HepG2 (cell line): ENCODE measurements around the gene CR1L. TPM values are rescaled to one million over a fixed set of nuclear protein-coding genes. Genes with fewer than 3 reads are reported as not detected.

Experiments used
- ATAC-seq: fragments of 200-7000 bp; cut with Tn5 transposase; 3 replicates; pipeline ENCODE4 v1.9.1; 2020; ENCODE audit warnings: mild to moderate bottlenecking, moderate library complexity
- BruUV-seq: library from RNA; stranded (reverse); fragments of 400-500 nt; replicated peaks from 2 replicates; lab custom pipeline; 2021; lab: Mats Ljungman, UMichigan
- CTCF ChIA-PET: fragments of 300-600 bp; formaldehyde crosslinking; extraction: SDS; loops from one replicate; lab custom pipeline; 2021; ENCODE audit warnings: low total read pairs, inconsistent platforms, low intra/inter-chr PET ratio; lab: Yijun Ruan, JAX
- POLR2A ChIA-PET: fragments of 350-600 bp; sonication (Branson Sonifier 250); formaldehyde crosslinking; loops from one replicate; lab custom pipeline; 2020; ENCODE audit warnings: antibody characterized with exemption, inconsistent platforms; lab: Yijun Ruan, JAX
- DNase-seq: peaks from one replicate; pipeline ENCODE4 v3.0.0-alpha.2; 2015; ENCODE audit warnings: low spot score
- FAIRE-seq: peaks from 3 replicates; lab custom pipeline; 2011; peaks lifted over from hg19 to GRCh38; lab: Jason Lieb, UNC
- H2AFZ ChIP-seq: one replicate; pipeline ENCODE4 v1.6.1; 2011; ENCODE audit warnings: low read length, inconsistent platforms
- H3K27ac ChIP-seq: fragments of 300-600 bp; 3 replicates; pipeline ENCODE4 v1.8.0; 2011; ENCODE audit warnings: mixed run types, mild to moderate bottlenecking, mixed read lengths, low read length, inconsistent platforms; ENCODE audit not compliant: insufficient read depth; ENCODE audit errors: extremely low read length
- H3K27me3 ChIP-seq, 2 experiments: fragments of 200-600 bp in 1 of 2; 2 replicates in 1 of 2; 3 replicates in 1 of 2; pipeline versions ENCODE4 v1.6.0 to v1.8.0; 2011; ENCODE audit warnings: low read length in 2 of 2, mild to moderate bottlenecking in 2 of 2, moderate library complexity in 2 of 2, inconsistent platforms in 1 of 2; ENCODE audit not compliant: insufficient read depth in 2 of 2, control insufficient read depth in 1 of 2
- H3K36me3 ChIP-seq, 2 experiments: fragments of 200-600 bp in 1 of 2; replicated peaks in 1 of 2; 2 replicates in 1 of 2; 3 replicates in 1 of 2; pipeline versions ENCODE4 v1.5.1 to v1.8.0; 2011; ENCODE audit warnings: low read length in 2 of 2, inconsistent platforms in 1 of 2; ENCODE audit not compliant: insufficient read depth in 2 of 2, control insufficient read depth in 1 of 2
- H3K4me1 ChIP-seq: 2 replicates; pipeline ENCODE4 v1.5.1; 2012; ENCODE audit warnings: low read length, inconsistent platforms; ENCODE audit not compliant: insufficient read depth
- H3K4me2 ChIP-seq: 2 replicates; pipeline ENCODE4 v1.6.0; 2011; ENCODE audit warnings: low read depth, low read length, inconsistent platforms
- H3K4me3 ChIP-seq, 3 experiments: fragments of 200-600 bp in 1 of 3; sonication (generic), shearing (Covaris generic) in 1 of 3; replicated peaks in 1 of 3; 2 replicates each; pipeline ENCODE4 v1.5.1; 2011 to 2016; ENCODE audit warnings: low read length in 3 of 3, inconsistent platforms in 2 of 3, low read depth in 2 of 3, mild to moderate bottlenecking in 2 of 3, control low read depth in 1 of 3, mixed read lengths in 1 of 3; ENCODE audit not compliant: insufficient read depth in 1 of 3
- H3K79me2 ChIP-seq: one replicate; pipeline ENCODE4 v1.6.1; 2011; ENCODE audit warnings: low read length, inconsistent platforms; ENCODE audit not compliant: insufficient read depth
- H3K9ac ChIP-seq: 2 replicates; pipeline ENCODE4 v1.6.0; 2011; ENCODE audit warnings: mild to moderate bottlenecking, low read depth, low read length, inconsistent platforms; ENCODE audit not compliant: insufficient read depth
- H3K9me3 ChIP-seq: 2 replicates; pipeline ENCODE4 v1.5.1; 2012; ENCODE audit warnings: mild to moderate bottlenecking, low read length
- H4K20me1 ChIP-seq: 2 replicates; pipeline ENCODE4 v1.6.0; 2011; ENCODE audit warnings: inconsistent platforms, mild to moderate bottlenecking, low read length, moderate library complexity; ENCODE audit not compliant: insufficient read depth
- ATF7 ChIP-seq, 2 experiments: fragments of 450-650 bp in 1 of 2; sonication (generic) in 1 of 2; formaldehyde crosslinking in 1 of 2; IDR thresholded peaks; 2 replicates each; pipeline versions ENCODE4 v1.4.0 to v1.6.1; 2016 to 2020; ENCODE audit warnings: antibody characterized with exemption in 1 of 2, mild to moderate bottlenecking in 1 of 2, missing genetic modification reagents in 1 of 2
- FIP1L1 ChIP-seq: fragments of 200-400 bp; formaldehyde crosslinking; IDR thresholded peaks from 2 replicates; pipeline ENCODE4 v1.6.1; 2018; ENCODE audit warnings: low read depth, mild to moderate bottlenecking, low read length, moderate library complexity, borderline replicate concordance; ENCODE audit not compliant: insufficient read depth
- HNF1B ChIP-seq: sonication (generic); formaldehyde crosslinking; IDR thresholded peaks from 2 replicates; pipeline ENCODE4 v1.5.1; 2020; ENCODE audit warnings: mild to moderate bottlenecking, moderate library complexity, missing genetic modification reagents
- MXD3 ChIP-seq: IDR thresholded peaks from 2 replicates; pipeline ENCODE4 v1.6.1; 2016; ENCODE audit warnings: mild to moderate bottlenecking, missing biosample characterization, missing genetic modification reagents
- POLR2A ChIP-seq, 2 experiments: IDR thresholded peaks; 2 replicates each; pipeline ENCODE4 v1.6.1; 2011; ENCODE audit warnings: low read depth in 2 of 2, low read length in 2 of 2, mild to moderate bottlenecking in 1 of 2, moderate library complexity in 1 of 2; ENCODE audit not compliant: insufficient read depth in 1 of 2
- RFXAP ChIP-seq: sonication (generic); formaldehyde crosslinking; IDR thresholded peaks from 2 replicates; pipeline ENCODE4 v1.4.0; 2020; ENCODE audit warnings: missing genetic modification reagents, borderline replicate concordance
- TBP ChIP-seq: sonication (generic); formaldehyde crosslinking; IDR thresholded peaks from 2 replicates; pipeline ENCODE4 v1.5.0; 2020; ENCODE audit warnings: missing genetic modification reagents
- TRAFD1 ChIP-seq: sonication (generic); formaldehyde crosslinking; IDR thresholded peaks from 2 replicates; pipeline ENCODE4 v1.5.1; 2020; ENCODE audit warnings: missing genetic modification reagents, mild to moderate bottlenecking, borderline replicate concordance
- ZBTB7A ChIP-seq: sonication (generic); formaldehyde crosslinking; IDR thresholded peaks from 2 replicates; pipeline ENCODE4 v1.8.0; 2022; ENCODE audit warnings: mild to moderate bottlenecking, missing genetic modification reagents
- ZNF337 ChIP-seq: sonication (generic); formaldehyde crosslinking; IDR thresholded peaks from 2 replicates; pipeline ENCODE4 v1.5.1; 2020; ENCODE audit warnings: missing genetic modification reagents, low read depth, mild to moderate bottlenecking, borderline replicate concordance
- ZNF432 ChIP-seq: sonication (generic); formaldehyde crosslinking; IDR thresholded peaks from 2 replicates; pipeline ENCODE4 v1.5.0; 2020; ENCODE audit warnings: missing genetic modification reagents, mild to moderate bottlenecking, borderline replicate concordance
- ZNF605 ChIP-seq: sonication (generic); formaldehyde crosslinking; IDR thresholded peaks from 2 replicates; pipeline ENCODE4 v1.8.0; 2022; ENCODE audit warnings: mild to moderate bottlenecking, missing genetic modification reagents
- WGBS: methylation state at CpG from one replicate; pipeline ENCODE4 v1.1.6; 2017; ENCODE audit warnings: low lambda C conversion rate; 5-methylcytosine and 5-hydroxymethylcytosine counted together
- in situ Hi-C: cut with HindIII; loops from 2 replicates; pipeline ENCODE4 v1.10.0; 2017; ENCODE audit warnings: low pct_unique_long_range_greater_than_20kb; ENCODE audit not compliant: extremely low pct_ligation_motif_present
- intact Hi-C: fragments of 100-400 bp; cut with micrococcal nuclease; formaldehyde crosslinking; loops from one replicate; pipeline ENCODE4 v1.10.0; 2022; ENCODE audit not compliant: unreplicated experiment
- polyA plus RNA-seq, 8 experiments: library from polyadenylated mRNA; depleted of rRNA in 3 of 8; stranded (reverse) in 7 of 8; unstranded in 1 of 8; fragments of >200 nt; fragmentation: Illumina TruSeq in 4 of 8; extraction: Trizol in 4 of 8; gene quantifications; 2 replicates each; pipeline versions ENCODE4 v1.2.1 to v1.2.3, GENCODE V29; 2011 to 2016; ENCODE audit warnings: low read depth in 4 of 8, missing spikeins in 1 of 8, mixed read lengths in 1 of 8; ENCODE audit not compliant: insufficient read depth in 1 of 8
- total RNA-seq, 5 experiments: library from RNA; depleted of rRNA; stranded (reverse); fragments of >200 nt; fragmentation: Illumina TruSeq; extraction: Trizol; gene quantifications; 2 replicates each; pipeline ENCODE4 v1.2.3, GENCODE V29; 2016; ENCODE audit warnings: low read depth in 1 of 5

CR1L gene
- total and polyA plus RNA-seq, 2 of the 13 experiments (the other 11 are each of a cell fraction or from before 2014, with no cell fraction given) = not detected

GRCh38 chr1:207740207-207740606 is 95.3 kb downstream of the CR1L start:
- H3K27ac ChIP-seq = no peak overlapping the region
- FAIRE-seq (no peak), ATAC-seq (no peak), DNase-seq (no peak)
- no peaks in the 10 kb centered on the region for H4K20me1 ChIP-seq
- no TSS peak for BruUV-seq
- H3K27me3 ChIP-seq = no peaks in the 10 kb centered on the region
- H3K9me3 ChIP-seq = no peaks in the 10 kb centered on the region
- no peak overlapping the region for H3K4me3 ChIP-seq
- H3K4me2 ChIP-seq = no peak overlapping the region
- in situ Hi-C loops = no loop called here
- H2AFZ ChIP-seq = no peak overlapping the region
- intact Hi-C loops = no loop called here
- H3K36me3 ChIP-seq = no peaks in the 10 kb centered on the region
- H3K9ac ChIP-seq = no peak overlapping the region
- ChIA-PET POLR2A (no interaction called here), CTCF (no interaction called here)
- no peaks in the 10 kb centered on the region for H3K79me2 ChIP-seq
- WGBS = 44% methylated on average over 2 of the region's 2 CpGs
- H3K4me1 ChIP-seq = peaks cover 13% of the 10 kb centered on the region
- peak; percentile 43; the same call in 1 of the 2 replicates for TF ChIP-seq ATF7 (IDR thresholded peaks at IDR 0.05)
- no peak for TF ChIP-seq ATF7 (CRISPR knock-in tag; IDR thresholded peaks at IDR 0.05)
- no peak for TF ChIP-seq ZNF432 (CRISPR knock-in tag)
- TF ChIP-seq, all 625 proteins: peak for 1

GRCh38 chr1:207742850-207743555 is 98.1 kb downstream of the CR1L start:
- H3K27ac ChIP-seq = no peak overlapping the region
- in situ Hi-C loops (no loop called here), intact Hi-C loops (no loop called here)
- no TSS peak for BruUV-seq
- WGBS = 26% methylated on average over 3 of the region's 3 CpGs
- ChIA-PET POLR2A (no interaction called here), CTCF (no interaction called here)
- DNase-seq (no peak), ATAC-seq (no peak), FAIRE-seq (no peak)
- no peak overlapping the region for H3K4me2 ChIP-seq
- H3K9ac ChIP-seq = no peak overlapping the region
- no peaks in the 10 kb centered on the region for H4K20me1 ChIP-seq
- H2AFZ ChIP-seq = no peak overlapping the region
- no peaks in the 10 kb centered on the region for H3K79me2 ChIP-seq
- H3K4me3 ChIP-seq = no peak overlapping the region
- no peaks in the 10 kb centered on the region for H3K9me3 ChIP-seq
- peaks cover 21% of the 10 kb centered on the region for H3K4me1 ChIP-seq
- no peaks in the 10 kb centered on the region; a peak in 1 of 5 replicates for H3K27me3 ChIP-seq
- H3K36me3 ChIP-seq = no peaks in the 10 kb centered on the region
- TF ChIP-seq MXD3 (CRISPR knock-in tag) = no peak
- no peak for TF ChIP-seq TBP
- TF ChIP-seq RFXAP (CRISPR knock-in tag) = no peak
- TF ChIP-seq ZNF605 (CRISPR knock-in tag) = no peak
- TF ChIP-seq HNF1B (CRISPR knock-in tag) = no peak
- TF ChIP-seq FIP1L1 = no peak
- TF ChIP-seq ZNF337 = no peak
- no peak for TF ChIP-seq POLR2A (IDR thresholded peaks at IDR 0.05; ENCODE audit: insufficient read depth in 1 of 2, low read depth in 2 of 2, low read length in 2 of 2)
- TF ChIP-seq TRAFD1 (CRISPR knock-in tag) = no peak
- no peak for TF ChIP-seq ZBTB7A (CRISPR knock-in tag)
